HEK293T (cell line): ENCODE data around the gene ZNF48.

Experiments
- CTCF ChIA-PET: fragments of 350-600 bp; formaldehyde crosslinking; extraction: SDS; loops from one replicate; lab custom pipeline; 2021; ENCODE audit warnings: antibody characterized with exemption, inconsistent platforms; lab: Yijun Ruan, JAX
- POLR2A ChIA-PET: fragments of 350-600 bp; formaldehyde crosslinking; extraction: SDS; loops from one replicate; lab custom pipeline; 2020; ENCODE audit warnings: antibody characterized with exemption, inconsistent platforms; lab: Yijun Ruan, JAX
- DNase-seq: peaks from one replicate; pipeline ENCODE4 v3.0.0; 2012; ENCODE audit warnings: mixed read lengths; ENCODE audit errors: extremely low spot score
- ARNT ChIP-seq: fragments of 450-650 bp; IDR thresholded peaks from 2 replicates; pipeline ENCODE4 v1.6.1; 2017; ENCODE audit warnings: mild to moderate bottlenecking
- BHLHE40 ChIP-seq: fragments of 450-650 bp; IDR thresholded peaks from 2 replicates; pipeline ENCODE4 v1.6.1; 2016; ENCODE audit warnings: mild to moderate bottlenecking, moderate library complexity, borderline replicate concordance
- CTBP1 ChIP-seq: fragments of 450-650 bp; IDR thresholded peaks from 2 replicates; pipeline ENCODE4 v1.6.1; 2016; ENCODE audit warnings: borderline replicate concordance
- ELF4 ChIP-seq: fragments of 450-650 bp; IDR thresholded peaks from 2 replicates; pipeline ENCODE4 v1.6.1; 2017; ENCODE audit warnings: antibody characterized with exemption
- FOXA1 ChIP-seq: fragments of 450-650 bp; IDR thresholded peaks from 2 replicates; pipeline ENCODE4 v1.6.1; 2016; ENCODE audit warnings: mild to moderate bottlenecking
- FOXK2 ChIP-seq: fragments of 450-650 bp; IDR thresholded peaks from 2 replicates; pipeline ENCODE4 v1.6.1; 2016; ENCODE audit warnings: mild to moderate bottlenecking
- FOXM1 ChIP-seq: fragments of 450-650 bp; IDR thresholded peaks from 2 replicates; pipeline ENCODE4 v1.6.1; 2017; ENCODE audit warnings: mild to moderate bottlenecking, borderline replicate concordance
- HDGF ChIP-seq: fragments of 450-650 bp; IDR thresholded peaks from 2 replicates; pipeline ENCODE4 v1.6.1; 2017; ENCODE audit warnings: antibody characterized with exemption, borderline replicate concordance
- L3MBTL2 ChIP-seq: fragments of 450-650 bp; conservative IDR thresholded peaks from 2 replicates; pipeline ENCODE4 v1.6.1; 2016; ENCODE audit warnings: mild to moderate bottlenecking
- LEF1 ChIP-seq: fragments of 450-650 bp; IDR thresholded peaks from 2 replicates; pipeline ENCODE4 v1.6.1; 2017; ENCODE audit warnings: mild to moderate bottlenecking, borderline replicate concordance
- NFRKB ChIP-seq: fragments of 450-650 bp; IDR thresholded peaks from 2 replicates; pipeline ENCODE4 v1.6.1; 2016; ENCODE audit warnings: mild to moderate bottlenecking, moderate library complexity
- SP1 ChIP-seq: fragments of 450-650 bp; IDR thresholded peaks from 2 replicates; pipeline ENCODE4 v1.6.1; 2017
- SUZ12 ChIP-seq: fragments of 450-650 bp; IDR thresholded peaks from 2 replicates; pipeline ENCODE4 v1.6.1; 2016; ENCODE audit warnings: mild to moderate bottlenecking
- TARDBP ChIP-seq: fragments of 450-650 bp; IDR thresholded peaks from 2 replicates; pipeline ENCODE4 v1.6.1; 2016
- ZNF384 ChIP-seq: fragments of 450-650 bp; IDR thresholded peaks from 2 replicates; pipeline ENCODE4 v1.6.1; 2016
- TF ChIP-seq, protein P1 (sequence below): fragments of 450-650 bp; IDR thresholded peaks from 2 replicates; pipeline ENCODE4 v1.6.1; 2016

ZNF48 gene

DNA sequence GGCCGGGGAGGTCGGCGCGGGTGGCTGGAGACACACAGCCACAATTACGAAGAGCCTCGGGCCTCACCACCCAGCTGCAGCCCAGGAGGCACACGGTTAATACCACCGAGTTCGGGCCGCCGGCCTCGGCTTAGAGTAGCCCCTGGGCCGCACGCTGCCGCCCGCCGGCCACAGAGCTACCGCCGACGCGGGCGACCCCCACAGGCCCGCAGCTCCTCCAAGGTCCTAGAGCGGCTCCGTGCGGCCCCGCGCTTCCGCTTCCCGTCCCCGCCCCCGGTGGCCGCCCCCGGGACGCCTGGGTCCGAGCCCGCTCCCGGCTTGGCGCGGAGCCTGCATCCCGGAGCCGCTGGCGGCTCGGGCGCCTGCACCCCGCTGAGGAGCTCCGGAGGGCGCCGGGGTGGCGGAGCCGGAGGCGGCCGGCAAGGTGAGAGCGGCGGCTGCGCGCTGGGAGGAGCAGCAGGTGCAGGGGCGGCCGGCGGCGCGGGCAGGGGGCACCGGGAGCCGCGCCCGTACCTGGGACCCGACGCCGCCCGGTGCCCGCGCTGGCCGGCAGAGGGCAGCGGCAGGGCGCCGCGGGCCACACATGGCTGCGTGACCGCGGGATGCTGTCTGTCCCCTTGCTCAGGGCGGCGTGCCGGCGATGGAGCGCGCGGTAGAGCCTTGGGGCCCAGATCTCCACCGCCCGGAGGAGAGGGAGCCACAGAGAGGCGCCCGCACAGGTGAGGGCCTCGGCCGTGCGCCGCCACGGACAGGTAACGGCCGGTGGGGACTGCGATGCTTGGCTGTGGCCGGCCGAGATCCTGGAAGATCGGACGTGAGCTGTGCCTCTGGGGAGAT, at the start of gene ZNF48:
Gene ZNF48, plus strand, starts transcription at position 266 of the 837 bp plus-strand sequence. Its CDS starts 375 bp downstream, at position 641.
- ChIA-PET POLR2A (interaction anchor here (0.6 to 5.0 kb wide), 23 partner anchors 9 to 350 kb away, joined by 3 to 97 read pairs (median 5); partner anchors contain the start of genes CD2BP2, CORO1A, DCTPP1 and SEPTIN1), CTCF (interaction anchor here (0.8 to 2.1 kb wide), 12 partner anchors 10 to 234 kb away, joined by 3 to 15 read pairs (median 5); partner anchors contain the start of genes DCTPP1 and ZNF771)
- peak; percentile 89; the same call in 1 of the 2 replicates for TF ChIP-seq FOXM1
- TF ChIP-seq CTBP1 = 0 out of 2 replicates have a peak, but pooled peaks have one; percentile 48
- TF ChIP-seq SUZ12 = no peak
- TF ChIP-seq L3MBTL2 = peak; percentile 64
- DNase-seq = peak; percentile 89

DNA sequence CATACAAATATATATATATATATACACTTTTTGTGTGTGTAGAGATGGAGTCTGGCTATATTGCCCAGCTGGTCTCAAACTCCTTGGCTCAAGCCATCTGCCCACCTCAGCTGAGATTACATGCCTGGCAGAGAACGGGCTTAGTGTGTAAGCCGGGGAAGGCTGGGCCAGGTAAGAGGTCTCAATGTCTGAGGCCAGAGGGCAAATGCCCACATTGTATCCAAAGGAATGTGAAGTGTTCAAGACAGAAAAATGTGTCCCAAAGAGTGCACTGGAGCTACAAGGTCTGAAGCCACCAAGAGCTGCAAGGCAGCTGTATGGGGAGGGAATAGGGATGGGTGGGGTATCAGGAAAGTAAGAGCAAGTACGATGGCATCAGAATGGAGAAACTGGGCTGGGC, 48.9 kb upstream of the ZNF48 start:
- no peak for TF ChIP-seq SP1
- no peak for TF ChIP-seq CTBP1
- TF ChIP-seq LEF1 = no peak
- no peak for TF ChIP-seq SUZ12
- TF ChIP-seq TARDBP = no peak
- no peak for TF ChIP-seq BHLHE40
- TF ChIP-seq FOXK2 = no peak
- no peak for TF ChIP-seq FOXA1
- TF ChIP-seq ZNF384 = no peak
- no peak for TF ChIP-seq ARNT
- TF ChIP-seq HDGF = no peak
- no peak for TF ChIP-seq NFRKB
- TF ChIP-seq L3MBTL2 = no peak
- TF ChIP-seq, protein P1, sequence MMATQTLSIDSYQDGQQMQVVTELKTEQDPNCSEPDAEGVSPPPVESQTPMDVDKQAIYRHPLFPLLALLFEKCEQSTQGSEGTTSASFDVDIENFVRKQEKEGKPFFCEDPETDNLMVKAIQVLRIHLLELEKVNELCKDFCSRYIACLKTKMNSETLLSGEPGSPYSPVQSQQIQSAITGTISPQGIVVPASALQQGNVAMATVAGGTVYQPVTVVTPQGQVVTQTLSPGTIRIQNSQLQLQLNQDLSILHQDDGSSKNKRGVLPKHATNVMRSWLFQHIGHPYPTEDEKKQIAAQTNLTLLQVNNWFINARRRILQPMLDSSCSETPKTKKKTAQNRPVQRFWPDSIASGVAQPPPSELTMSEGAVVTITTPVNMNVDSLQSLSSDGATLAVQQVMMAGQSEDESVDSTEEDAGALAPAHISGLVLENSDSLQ = no peak
- no peak for TF ChIP-seq ELF4
- TF ChIP-seq FOXM1 = no peak
- ChIA-PET POLR2A (interaction anchor here (0.7 to 1.8 kb wide), 3 partner anchors 8 to 32 kb away, joined by 3 to 7 read pairs (median 5); partner anchors contain the start of gene CD2BP2), CTCF (no interaction called here)
- DNase-seq = no peak

DNA sequence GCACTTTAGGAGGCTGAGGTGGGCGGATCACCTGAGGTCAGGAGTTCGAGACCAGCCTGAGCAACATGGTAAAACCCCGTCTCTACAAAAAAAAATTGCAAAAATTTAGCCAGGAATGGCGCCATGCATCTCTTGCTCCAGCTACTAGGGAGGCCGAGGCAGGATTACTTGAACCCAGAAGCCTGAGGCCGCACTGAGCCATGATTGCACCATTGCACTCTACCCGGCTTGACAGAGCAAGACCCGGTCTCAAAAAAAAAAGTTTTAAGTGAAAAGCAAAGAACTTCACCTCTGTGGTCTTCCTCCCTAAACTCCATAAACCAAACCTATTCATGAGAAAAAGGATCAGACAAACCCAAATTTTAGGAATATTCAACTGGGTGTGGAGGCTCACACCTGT, 47.1 kb upstream of the ZNF48 start:
- no peak for DNase-seq
- POLR2A ChIA-PET = interaction anchor here (1.8 kb wide), 1 partner anchor 8 kb away, joined by 5 read pairs; no protein-coding TSS in a partner anchor
- CTCF ChIA-PET = no interaction called here
- TF ChIP-seq SP1 (no peak), ELF4 (no peak), L3MBTL2 (no peak), ZNF384 (no peak), TARDBP (no peak), FOXA1 (no peak), CTBP1 (no peak), NFRKB (no peak), FOXM1 (no peak), BHLHE40 (no peak), HDGF (no peak), ARNT (no peak), LEF1 (no peak)
- TF ChIP-seq, protein P1 = no peak

DNA sequence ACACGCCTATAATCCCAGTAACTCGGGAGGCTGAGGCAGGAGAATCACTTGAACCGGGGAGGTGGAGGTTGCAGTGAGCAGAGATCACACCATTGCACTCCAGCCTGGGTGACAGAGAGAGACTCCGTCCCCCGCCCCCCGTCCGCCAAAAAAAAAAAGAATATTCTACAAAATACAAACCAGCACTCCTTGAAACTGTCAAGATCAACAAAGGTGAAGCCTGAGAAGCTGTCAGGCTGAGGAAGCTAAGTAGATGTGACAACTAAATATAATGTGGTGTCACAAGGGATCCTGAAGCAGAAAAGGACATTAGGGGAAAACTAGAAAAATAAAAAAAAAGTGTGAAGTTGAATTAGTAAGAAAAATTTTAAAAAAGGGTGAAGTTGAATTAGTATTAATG, 46.3 kb upstream of the ZNF48 start:
- TF ChIP-seq, protein P1 = no peak
- POLR2A ChIA-PET = no interaction called here
- CTCF ChIA-PET = interaction anchor here (0.6 kb wide), 1 partner anchor 66 kb away, joined by 3 read pairs; no protein-coding TSS in a partner anchor
- DNase-seq = no peak

DNA sequence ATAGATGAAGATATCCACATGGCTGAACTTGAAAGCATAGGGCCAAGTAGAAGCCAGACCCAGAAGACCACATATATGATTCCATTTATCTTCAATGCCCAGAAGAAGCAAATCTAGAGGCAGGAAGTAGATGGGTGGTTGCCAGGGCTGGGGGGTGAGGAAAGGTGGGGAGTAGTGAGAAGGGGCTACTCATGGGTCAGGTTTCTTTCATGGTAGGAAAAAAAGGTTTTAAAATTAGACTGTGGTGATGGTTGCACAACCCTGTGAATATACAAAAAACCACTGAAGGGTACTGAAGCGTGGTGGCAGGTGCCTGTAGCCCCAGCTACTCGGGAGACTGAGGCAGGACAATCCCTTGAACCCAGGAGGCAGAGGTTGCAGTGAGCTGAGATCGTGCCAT, 45.5 kb upstream of the ZNF48 start:
- TF ChIP-seq ELF4 (no peak), CTBP1 (no peak), FOXK2 (no peak)
- POLR2A ChIA-PET = no interaction called here
- CTCF ChIA-PET = no interaction called here
- DNase-seq = no peak

GRCh38 chr16:30350134-30350871, 44.9 kb upstream of the ZNF48 start:
- TF ChIP-seq L3MBTL2 = no peak
- TF ChIP-seq SUZ12 = no peak
- TF ChIP-seq ZNF384 = no peak
- TF ChIP-seq HDGF = no peak
- no peak for TF ChIP-seq BHLHE40
- no peak for TF ChIP-seq FOXA1
- no peak for TF ChIP-seq NFRKB
- TF ChIP-seq LEF1 = no peak
- no peak for TF ChIP-seq FOXK2
- TF ChIP-seq ARNT = no peak
- TF ChIP-seq, protein P1 = no peak
- no peak for TF ChIP-seq TARDBP
- no peak for TF ChIP-seq SP1
- no peak for DNase-seq
- POLR2A ChIA-PET = interaction anchor here (0.7 to 1.0 kb wide), 2 partner anchors 15 to 21 kb away, joined by 3 read pairs; no protein-coding TSS in a partner anchor
- CTCF ChIA-PET = no interaction called here
